ENCODE data around the gene HJV. TPM values are rescaled to one million over a fixed set of nuclear protein-coding genes. Genes with fewer than 3 reads are reported as not detected.
"Not testable (repeated sequence)": the region's sequence is repeated elsewhere in the genome, so short reads cannot be mapped to it uniquely, and the experiment has no call there.

Gene HJV, protein sequence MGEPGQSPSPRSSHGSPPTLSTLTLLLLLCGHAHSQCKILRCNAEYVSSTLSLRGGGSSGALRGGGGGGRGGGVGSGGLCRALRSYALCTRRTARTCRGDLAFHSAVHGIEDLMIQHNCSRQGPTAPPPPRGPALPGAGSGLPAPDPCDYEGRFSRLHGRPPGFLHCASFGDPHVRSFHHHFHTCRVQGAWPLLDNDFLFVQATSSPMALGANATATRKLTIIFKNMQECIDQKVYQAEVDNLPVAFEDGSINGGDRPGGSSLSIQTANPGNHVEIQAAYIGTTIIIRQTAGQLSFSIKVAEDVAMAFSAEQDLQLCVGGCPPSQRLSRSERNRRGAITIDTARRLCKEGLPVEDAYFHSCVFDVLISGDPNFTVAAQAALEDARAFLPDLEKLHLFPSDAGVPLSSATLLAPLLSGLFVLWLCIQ
- 0.06 TPM for total RNA-seq (2013)
- not detected for polyA plus RNA-seq
- not detected in 2 replicates for polyA minus RNA-seq
- 0 to 1.2 (median 0) reads per million in 11 experiments for total RNA-seq

DNA sequence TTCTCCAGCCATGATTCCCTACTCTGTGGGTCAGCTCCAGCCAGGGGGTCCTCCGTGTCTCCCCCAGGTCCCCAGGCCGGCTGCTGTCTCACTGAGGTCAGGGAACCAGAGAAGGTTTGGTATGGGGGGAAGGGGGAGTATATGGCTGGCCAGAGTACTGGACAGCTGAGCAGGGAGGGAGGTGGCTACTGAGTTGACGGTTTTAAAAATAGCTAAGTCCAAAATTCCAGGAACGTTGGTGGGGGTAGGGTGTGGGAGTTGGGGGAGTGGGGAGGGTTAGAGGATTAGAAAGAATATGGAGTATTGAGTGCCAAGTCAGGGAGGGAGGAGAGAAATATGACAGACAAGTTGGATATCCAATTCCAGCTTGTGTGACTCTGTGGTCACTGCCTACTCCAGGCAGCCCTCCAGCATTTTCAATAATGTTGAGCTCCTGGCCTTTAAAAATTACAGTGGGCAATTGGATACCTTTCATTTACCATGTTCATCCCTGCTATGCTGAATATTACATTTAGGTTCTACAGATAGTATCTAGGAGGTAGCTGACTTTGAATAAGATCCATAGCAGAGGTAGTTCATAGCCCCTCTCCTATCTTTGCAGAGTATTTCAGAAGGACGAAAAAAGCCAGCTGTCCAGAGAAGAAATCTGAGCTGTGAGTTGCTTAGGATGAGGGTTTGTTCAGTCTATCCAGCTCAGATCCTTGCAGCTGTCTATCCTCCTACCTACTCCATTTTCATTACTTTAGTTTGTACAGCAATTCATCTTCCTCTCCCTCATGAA is at the start of gene HJV:
Gene HJV (minus strand): TSS at position 114 of the 781 bp plus-strand sequence. CDS start 1,504 bp downstream, outside the sequence.
- Histone ChIP-seq H3K4me3 (replicated peaks in 1 of 3; ENCODE audit: low read depth in 2 of 3, low read length in 3 of 3) (no peak within 1 kb of the TSS), H4K20me1 (ENCODE audit: insufficient read depth, low read length) (no peaks in the 10 kb centered on the region), H2AFZ (ENCODE audit: insufficient read depth, low read depth, low read length, poor library complexity, severe bottlenecking) (no peak within 1 kb of the TSS), H3K9me3 (replicated peaks in 1 of 2; ENCODE audit: control insufficient read depth in 1 of 2, insufficient read depth in 1 of 2, low read length in 2 of 2) (peaks cover 0 to 7% of the 10 kb centered on the region in 2 donors), H3K36me3 (replicated peaks in 1 of 2; ENCODE audit: control insufficient read depth in 1 of 2, insufficient read depth in 2 of 2, low read length in 2 of 2) (no peaks in the 10 kb centered on the region), H3K4me2 (replicated peaks; ENCODE audit: extremely low read depth, low read length, poor library complexity, severe bottlenecking) (no peak within 1 kb of the TSS), H3K9ac (ENCODE audit: insufficient read depth, low read length, poor library complexity, severe bottlenecking) (no peak within 1 kb of the TSS), H3K79me2 (ENCODE audit: insufficient read depth, low read length) (no peaks in the 10 kb centered on the region), H3K27me3 (ENCODE audit: control insufficient read depth in 2 of 2, insufficient read depth in 2 of 2, low read length in 2 of 2) (peaks cover 17 to 23% of the 10 kb centered on the region in 2 donors), H3K27ac (ENCODE audit: low read depth in 1 of 2, low read length in 2 of 2) (no peak within 1 kb of the TSS), H3K4me1 (ENCODE audit: control insufficient read depth in 1 of 2, insufficient read depth in 2 of 2, low read length in 2 of 2) (peaks cover 15 to 17% of the 10 kb centered on the region in 2 donors)
- H3K4me3 Mint-ChIP-seq, result no peak within 1 kb of the TSS
- DNase-seq, result no peak
- H3K27ac Mint-ChIP-seq, result no peak within 1 kb of the TSS
- 88% methylated on average over 3 of the region's 5 CpGs for WGBS (ENCODE audit: insufficient coverage)
- peaks cover 33 to 37% (median 36%) of the 10 kb centered on the region in 3 donors for H3K27me3 Mint-ChIP-seq (ENCODE audit: low read depth in 3 of 3)
- H3K9me3 Mint-ChIP-seq, result peaks cover 0 to 6% (median 2%) of the 10 kb centered on the region in 7 donors
- peaks cover 17% of the 10 kb centered on the region for H3K4me1 Mint-ChIP-seq
- intact Hi-C loops (cut with micrococcal nuclease), result no loop called here
- peaks cover 0 to 5% of the 10 kb centered on the region in 2 donors for H3K36me3 Mint-ChIP-seq
- TF ChIP-seq, protein P1, sequence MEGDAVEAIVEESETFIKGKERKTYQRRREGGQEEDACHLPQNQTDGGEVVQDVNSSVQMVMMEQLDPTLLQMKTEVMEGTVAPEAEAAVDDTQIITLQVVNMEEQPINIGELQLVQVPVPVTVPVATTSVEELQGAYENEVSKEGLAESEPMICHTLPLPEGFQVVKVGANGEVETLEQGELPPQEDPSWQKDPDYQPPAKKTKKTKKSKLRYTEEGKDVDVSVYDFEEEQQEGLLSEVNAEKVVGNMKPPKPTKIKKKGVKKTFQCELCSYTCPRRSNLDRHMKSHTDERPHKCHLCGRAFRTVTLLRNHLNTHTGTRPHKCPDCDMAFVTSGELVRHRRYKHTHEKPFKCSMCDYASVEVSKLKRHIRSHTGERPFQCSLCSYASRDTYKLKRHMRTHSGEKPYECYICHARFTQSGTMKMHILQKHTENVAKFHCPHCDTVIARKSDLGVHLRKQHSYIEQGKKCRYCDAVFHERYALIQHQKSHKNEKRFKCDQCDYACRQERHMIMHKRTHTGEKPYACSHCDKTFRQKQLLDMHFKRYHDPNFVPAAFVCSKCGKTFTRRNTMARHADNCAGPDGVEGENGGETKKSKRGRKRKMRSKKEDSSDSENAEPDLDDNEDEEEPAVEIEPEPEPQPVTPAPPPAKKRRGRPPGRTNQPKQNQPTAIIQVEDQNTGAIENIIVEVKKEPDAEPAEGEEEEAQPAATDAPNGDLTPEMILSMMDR (IDR thresholded peaks at IDR 0.05), result no peak

DNA sequence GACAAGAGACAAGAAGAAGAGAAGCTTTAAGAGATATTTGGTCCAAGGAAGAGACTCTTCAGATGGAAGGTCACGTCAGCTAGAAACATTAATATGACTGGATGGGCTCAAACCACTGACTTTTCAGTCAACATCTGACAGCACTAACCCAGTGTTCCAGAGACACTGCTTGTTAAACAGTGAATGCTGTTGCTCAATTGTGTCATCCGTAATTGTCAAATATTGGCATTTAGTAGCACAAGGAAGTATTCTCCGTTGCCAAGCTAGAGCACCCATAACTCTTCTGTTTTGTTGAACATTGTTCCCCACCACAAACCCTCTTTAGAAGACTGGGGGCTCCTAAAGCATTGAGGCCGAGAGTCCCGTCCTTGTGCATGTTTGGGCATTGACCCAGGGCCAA is 37.6 kb upstream of the HJV start:
- H3K4me3 ChIP-seq (replicated peaks in 1 of 3; ENCODE audit: low read depth in 2 of 3, low read length in 3 of 3); DNase-seq; intact Hi-C loops (cut with micrococcal nuclease); H3K27me3 ChIP-seq (ENCODE audit: control insufficient read depth in 2 of 2, insufficient read depth in 2 of 2, low read length in 2 of 2); H3K4me1 Mint-ChIP-seq; H3K36me3 ChIP-seq (replicated peaks in 1 of 2; ENCODE audit: control insufficient read depth in 1 of 2, insufficient read depth in 2 of 2, low read length in 2 of 2); H3K27ac Mint-ChIP-seq; H3K27me3 Mint-ChIP-seq (ENCODE audit: low read depth in 3 of 3); H3K9me3 ChIP-seq (replicated peaks in 1 of 2; ENCODE audit: control insufficient read depth in 1 of 2, insufficient read depth in 1 of 2, low read length in 2 of 2); H3K4me1 ChIP-seq (ENCODE audit: control insufficient read depth in 1 of 2, insufficient read depth in 2 of 2, low read length in 2 of 2); H4K20me1 ChIP-seq (ENCODE audit: insufficient read depth, low read length); H2AFZ ChIP-seq (ENCODE audit: insufficient read depth, low read depth, low read length, poor library complexity, severe bottlenecking); H3K36me3 Mint-ChIP-seq; H3K4me2 ChIP-seq (replicated peaks; ENCODE audit: extremely low read depth, low read length, poor library complexity, severe bottlenecking); H3K27ac ChIP-seq (ENCODE audit: low read depth in 1 of 2, low read length in 2 of 2); H3K4me3 Mint-ChIP-seq; H3K9me3 Mint-ChIP-seq; H3K79me2 ChIP-seq (ENCODE audit: insufficient read depth, low read length); H3K9ac ChIP-seq (ENCODE audit: insufficient read depth, low read length, poor library complexity, severe bottlenecking): not testable (repeated sequence)
- no CpG with 5 or more reads among the region's 5 CpGs for WGBS (ENCODE audit: insufficient coverage)

DNA sequence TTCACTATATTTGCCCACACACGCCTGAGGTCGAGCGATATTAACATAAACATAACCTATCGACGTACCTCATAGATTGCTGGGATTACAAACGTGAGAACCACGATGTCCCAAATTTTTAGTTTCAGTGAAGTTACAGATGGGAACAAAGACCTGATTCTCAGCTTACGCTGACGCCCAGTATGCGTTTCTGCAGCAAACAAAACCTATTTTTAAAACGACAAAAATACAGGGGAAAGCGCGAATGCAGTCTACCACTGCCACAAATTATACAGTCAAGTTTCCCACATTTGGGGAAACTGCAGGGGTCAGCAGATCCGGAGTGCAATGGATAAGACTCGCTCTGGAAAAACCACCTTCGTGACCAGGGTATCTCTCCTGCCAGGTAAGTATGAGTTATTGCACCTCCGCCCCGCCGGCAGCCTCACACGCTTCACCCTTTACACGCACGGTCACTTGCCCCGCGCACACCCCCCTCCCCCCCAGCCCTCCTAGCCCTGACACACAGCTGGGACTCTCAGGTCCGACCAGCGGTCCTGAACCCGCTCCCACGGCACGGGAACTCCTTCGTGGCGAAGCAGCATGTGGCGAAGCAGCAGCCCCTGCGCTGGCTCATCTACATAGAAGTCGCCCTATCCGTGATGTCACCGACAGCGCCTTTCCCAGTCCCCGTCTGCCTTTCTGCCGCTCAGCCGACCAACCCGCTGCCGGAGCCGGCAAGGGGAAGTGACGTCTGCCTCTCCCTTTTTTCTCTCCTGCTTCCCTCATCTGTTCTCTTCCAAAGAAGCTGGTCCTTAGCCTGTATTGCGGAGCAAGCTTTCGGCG is 30.5 kb upstream of the HJV start:
- H3K9me3 ChIP-seq (replicated peaks in 1 of 2; ENCODE audit: control insufficient read depth in 1 of 2, insufficient read depth in 1 of 2, low read length in 2 of 2); H3K36me3 Mint-ChIP-seq; H3K9me3 Mint-ChIP-seq; H3K27me3 Mint-ChIP-seq (ENCODE audit: low read depth in 3 of 3); H3K79me2 ChIP-seq (ENCODE audit: insufficient read depth, low read length); intact Hi-C loops (cut with micrococcal nuclease); H3K27me3 ChIP-seq (ENCODE audit: control insufficient read depth in 2 of 2, insufficient read depth in 2 of 2, low read length in 2 of 2); H2AFZ ChIP-seq (ENCODE audit: insufficient read depth, low read depth, low read length, poor library complexity, severe bottlenecking); H3K36me3 ChIP-seq (replicated peaks in 1 of 2; ENCODE audit: control insufficient read depth in 1 of 2, insufficient read depth in 2 of 2, low read length in 2 of 2); H4K20me1 ChIP-seq (ENCODE audit: insufficient read depth, low read length): not testable (repeated sequence)
- H3K9ac ChIP-seq (ENCODE audit: insufficient read depth, low read length, poor library complexity, severe bottlenecking), result peak overlapping the region; percentile 15
- DNase-seq, result peak; percentile 60 to 83 (median 79)
- peaks cover 34% of the 10 kb centered on the region for H3K4me1 Mint-ChIP-seq
- peak overlapping the region; percentile 39 for H3K4me2 ChIP-seq (replicated peaks; ENCODE audit: extremely low read depth, low read length, poor library complexity, severe bottlenecking)
- under 1% methylated on average over 43 of the region's 47 CpGs for WGBS (ENCODE audit: insufficient coverage)
- peak overlapping the region; percentile 68 to 78 for H3K4me3 Mint-ChIP-seq
- H3K27ac ChIP-seq (ENCODE audit: low read depth in 1 of 2, low read length in 2 of 2), result peak overlapping the region in 1 of 2 donors; percentile 39
- peak overlapping the region; percentile 4 to 34 (median 23) for H3K4me3 ChIP-seq (replicated peaks in 1 of 3; ENCODE audit: low read depth in 2 of 3, low read length in 3 of 3)
- H3K4me1 ChIP-seq (ENCODE audit: control insufficient read depth in 1 of 2, insufficient read depth in 2 of 2, low read length in 2 of 2), result peaks cover 15 to 17% of the 10 kb centered on the region in 2 donors
- peak overlapping the region; percentile 84 to 97 (median 91) for H3K27ac Mint-ChIP-seq
